ENCODE results near the gene ADCY3.
"Not testable (repeated sequence)": the region's sequence is repeated elsewhere in the genome, so short reads cannot be mapped to it uniquely, and the experiment has no call there.

The ADCY3 gene

GRCh38 chr2:24852026-24852425 is 68.0 kb downstream of the ADCY3 start:
- no peak for DNase-seq (ENCODE audit: low spot score)
- no peak for FAIRE-seq

GRCh38 chr2:24850944-24851343 is 69.1 kb downstream of the ADCY3 start:
- DNase-seq (ENCODE audit: low spot score) (no peak), FAIRE-seq (no peak)

GRCh38 chr2:24845691-24846090 is 74.3 kb downstream of the ADCY3 start:
- no peak for DNase-seq (ENCODE audit: low spot score)
- FAIRE-seq = no peak

- DNase-seq (ENCODE audit: low spot score) (no peak), FAIRE-seq (no peak)
These were observed 75.9 kb downstream of the ADCY3 start for GRCh38 chr2:24844023-24844685.

- FAIRE-seq = no peak
- no peak for DNase-seq (ENCODE audit: low spot score)
These were observed 76.6 kb downstream of the ADCY3 start for GRCh38 chr2:24843330-24843860.

- FAIRE-seq (no peak), DNase-seq (ENCODE audit: low spot score) (no peak)
These were observed 77.7 kb downstream of the ADCY3 start for GRCh38 chr2:24842081-24843050.

- FAIRE-seq = no peak
- no peak for DNase-seq (ENCODE audit: low spot score)
These were observed 78.8 kb downstream of the ADCY3 start for GRCh38 chr2:24840962-24841945.

GRCh38 chr2:24840164-24840869 is 79.7 kb downstream of the ADCY3 start:
- FAIRE-seq = no peak
- no peak for DNase-seq (ENCODE audit: low spot score)

GRCh38 chr2:24839729-24840128 is 80.3 kb downstream of the ADCY3 start:
- FAIRE-seq = no peak
- DNase-seq (ENCODE audit: low spot score) = no peak

GRCh38 chr2:24838541-24838940 is 81.5 kb downstream of the ADCY3 start:
- no peak for FAIRE-seq
- DNase-seq (ENCODE audit: low spot score) = no peak

- no peak for DNase-seq (ENCODE audit: low spot score)
- no peak for FAIRE-seq
These were observed 82.0 kb downstream of the ADCY3 start for GRCh38 chr2:24837996-24838513.

- no peak for DNase-seq (ENCODE audit: low spot score)
- peak; percentile 9 for FAIRE-seq
These were observed 83.3 kb downstream of the ADCY3 start for GRCh38 chr2:24836706-24837105.

GRCh38 chr2:24836206-24836605 is 83.8 kb downstream of the ADCY3 start:
- DNase-seq (ENCODE audit: low spot score) (no peak), FAIRE-seq (no peak)

GRCh38 chr2:24835411-24835810 is 84.6 kb downstream of the ADCY3 start:
- not testable (repeated sequence) for DNase-seq (ENCODE audit: low spot score); FAIRE-seq

- DNase-seq (ENCODE audit: low spot score) (no peak), FAIRE-seq (no peak)
These were observed 85.2 kb downstream of the ADCY3 start for GRCh38 chr2:24834733-24835395.

- FAIRE-seq = no peak
- DNase-seq (ENCODE audit: low spot score) = no peak
These were observed 86.0 kb downstream of the ADCY3 start for GRCh38 chr2:24833821-24834732.

GRCh38 chr2:24832931-24833701 is 86.9 kb downstream of the ADCY3 start:
- FAIRE-seq (no peak), DNase-seq (ENCODE audit: low spot score) (no peak)

GRCh38 chr2:24832521-24832920 is 87.5 kb downstream of the ADCY3 start:
- DNase-seq (ENCODE audit: low spot score) (no peak), FAIRE-seq (no peak)
